HCT116 (cell line): ENCODE measurements around the gene IL22RA1. TPM values are rescaled to one million over a fixed set of nuclear protein-coding genes. Genes with fewer than 3 reads are reported as not detected.

Experiments used
- ATAC-seq: fragments of 200-7000 bp; cut with Tn5 transposase; 2 replicates; pipeline ENCODE4 v1.9.1; 2020; ENCODE audit warnings: mild to moderate bottlenecking, moderate library complexity
- BruUV-seq: library from RNA; stranded (reverse); fragments of 400-500 nt; replicated peaks from 2 replicates; lab custom pipeline; 2021; lab: Mats Ljungman, UMichigan
- CTCF ChIA-PET: fragments of 300-600 bp; sonication (Branson Sonifier 250); formaldehyde crosslinking; loops from one replicate; lab custom pipeline; 2021; ENCODE audit warnings: antibody characterized with exemption; lab: Charles Lee
- POLR2A ChIA-PET: fragments of 300-600, 350-600 bp; sonication (Branson Sonifier 250); formaldehyde crosslinking; loops from one replicate; lab custom pipeline; 2021; ENCODE audit warnings: antibody characterized with exemption; lab: Charles Lee
- RAD21 ChIA-PET, 2 experiments: fragments of 300-600 bp; sonication (Branson Sonifier 250); formaldehyde crosslinking; loops; one replicate each; lab custom pipeline; 2023; ENCODE audit warnings: low total read pairs in 2 of 2; ENCODE audit not compliant: uncharacterized antibody in 2 of 2, unreplicated experiment in 2 of 2, low non-redundant PET in 1 of 2; lab: Charles Lee
- DNase-seq: peaks from one replicate; pipeline ENCODE4 v3.0.0-alpha.2; 2010; ENCODE audit warnings: low read depth, low spot score
- H2AFZ ChIP-seq: fragments of 200-600 bp; shearing (Covaris generic), sonication (generic); 2 replicates; pipeline ENCODE4 v1.6.1; 2017; ENCODE audit warnings: low read depth, mixed run types, mixed read lengths, antibody characterized with exemption, low read length; ENCODE audit not compliant: poor library complexity, severe bottlenecking
- H3K27ac ChIP-seq: 2 replicates; pipeline ENCODE4 v1.5.1; 2012; ENCODE audit warnings: low read depth, low read length
- H3K27me3 ChIP-seq: fragments of 200-600 bp; sonication (generic); 2 replicates; pipeline ENCODE4 v1.6.1; 2016; ENCODE audit warnings: mixed run types, low read length, mixed read lengths; ENCODE audit not compliant: insufficient read depth
- H3K36me3 ChIP-seq, 2 experiments: fragments of 200-500 bp in 1 of 2; fragments of 200-600 bp in 1 of 2; sonication (Bioruptor generic) in 1 of 2; sonication (generic) in 1 of 2; 2 replicates each; pipeline versions ENCODE4 v1.5.1 to v1.6.1; 2014 to 2016; ENCODE audit warnings: low read length in 2 of 2, inconsistent platforms in 1 of 2, mixed read lengths in 1 of 2, mixed run types in 1 of 2; ENCODE audit not compliant: insufficient read depth in 2 of 2, control insufficient read depth in 1 of 2
- H3K4me1 ChIP-seq, 2 experiments: fragments of 200-600 bp in 1 of 2; sonication (generic) in 1 of 2; 2 replicates each; pipeline versions ENCODE4 v1.5.1 to v1.6.1; 2012 to 2017; ENCODE audit warnings: low read length in 2 of 2, inconsistent platforms in 1 of 2, mild to moderate bottlenecking in 1 of 2, mixed read lengths in 1 of 2, mixed run types in 1 of 2, moderate library complexity in 1 of 2; ENCODE audit not compliant: insufficient read depth in 2 of 2, control insufficient read depth in 1 of 2
- H3K4me2 ChIP-seq: fragments of 200-600 bp; sonication (generic); 2 replicates; pipeline ENCODE4 v1.6.1; 2017; ENCODE audit warnings: mixed run types, low read length, mixed read lengths
- H3K4me3 ChIP-seq, 2 experiments: fragments of 200-600 bp in 1 of 2; sonication (generic) in 1 of 2; replicated peaks in 1 of 2; 2 replicates each; pipeline ENCODE4 v1.5.1; 2011 to 2016; ENCODE audit warnings: low read length in 2 of 2, control low read depth in 1 of 2, low read depth in 1 of 2, mild to moderate bottlenecking in 1 of 2, mixed read lengths in 1 of 2, mixed run types in 1 of 2
- H3K79me2 ChIP-seq: fragments of 200-600 bp; sonication (generic); 2 replicates; pipeline ENCODE4 v1.6.1; 2017; ENCODE audit warnings: mild to moderate bottlenecking, mixed run types, low read length, moderate library complexity, mixed read lengths; ENCODE audit not compliant: insufficient read depth
- H3K9ac ChIP-seq: fragments of 200-600 bp; sonication (generic); 2 replicates; pipeline ENCODE4 v1.6.1; 2016; ENCODE audit warnings: low read length, mixed read lengths
- H3K9me2 ChIP-seq: fragments of 200-600 bp; sonication (generic), shearing (Covaris generic); 2 replicates; pipeline ENCODE4 v1.6.1; 2017; ENCODE audit warnings: mixed run types, mild to moderate bottlenecking, moderate library complexity; ENCODE audit not compliant: insufficient read depth
- H3K9me3 ChIP-seq, 2 experiments: fragments of 200-500 bp in 1 of 2; fragments of 200-600 bp in 1 of 2; sonication (Bioruptor generic) in 1 of 2; sonication (generic) in 1 of 2; 2 replicates each; pipeline ENCODE4 v1.6.1; 2014 to 2017; ENCODE audit warnings: low read length in 2 of 2, mixed read lengths in 2 of 2, inconsistent platforms in 1 of 2, low read depth in 1 of 2, mild to moderate bottlenecking in 1 of 2, mixed run types in 1 of 2, moderate library complexity in 1 of 2; ENCODE audit not compliant: control insufficient read depth in 1 of 2, insufficient read depth in 1 of 2
- H4K20me1 ChIP-seq: fragments of 200-600 bp; sonication (generic), shearing (Covaris generic); 2 replicates; pipeline ENCODE4 v1.6.1; 2017; ENCODE audit warnings: mixed run types, mild to moderate bottlenecking, moderate library complexity; ENCODE audit not compliant: insufficient read depth
- ATF3 ChIP-seq: IDR thresholded peaks from 2 replicates; pipeline ENCODE4 v1.6.1; 2012
- CBX3 ChIP-seq: IDR thresholded peaks from 2 replicates; pipeline ENCODE4 v1.6.1; 2012; ENCODE audit warnings: low read depth
- CEBPB ChIP-seq: IDR thresholded peaks from 2 replicates; pipeline ENCODE4 v1.6.1; 2012; ENCODE audit warnings: low read depth
- EGR1 ChIP-seq: IDR thresholded peaks from 2 replicates; pipeline ENCODE4 v1.6.1; 2012; ENCODE audit warnings: low read depth
- ELF1 ChIP-seq: IDR thresholded peaks from 2 replicates; pipeline ENCODE4 v1.6.1; 2012; ENCODE audit warnings: low read depth, borderline replicate concordance
- EZH2 ChIP-seq: fragments of 200-600 bp; sonication (generic); IDR thresholded peaks from 2 replicates; pipeline ENCODE4 v1.6.1; 2017; ENCODE audit warnings: antibody characterized with exemption, mixed run types
- JUND ChIP-seq: IDR thresholded peaks from 2 replicates; pipeline ENCODE4 v1.6.1; 2012
- POLR2AphosphoS5 ChIP-seq: IDR thresholded peaks from 2 replicates; pipeline ENCODE4 v1.6.1; 2011; ENCODE audit warnings: mild to moderate bottlenecking, low read depth, low read length, moderate library complexity
- SIN3A ChIP-seq: IDR thresholded peaks from 2 replicates; pipeline ENCODE4 v1.6.1; 2012; ENCODE audit warnings: low read depth
- SP1 ChIP-seq: IDR thresholded peaks from 2 replicates; pipeline ENCODE4 v1.6.1; 2012; ENCODE audit warnings: low read depth
- SRF ChIP-seq: IDR thresholded peaks from 2 replicates; pipeline ENCODE4 v1.6.1; 2012; ENCODE audit warnings: low read depth
- TCF7L2 ChIP-seq: IDR thresholded peaks from 2 replicates; pipeline ENCODE4 v1.7.0; 2011; ENCODE audit warnings: borderline replicate concordance, inconsistent platforms; ENCODE audit not compliant: insufficient read depth, insufficient read length; ENCODE audit errors: extremely low read depth
- YY1 ChIP-seq: IDR thresholded peaks from 2 replicates; pipeline ENCODE4 v1.6.1; 2011; ENCODE audit warnings: low read length, low read depth, moderate library complexity, mild to moderate bottlenecking; ENCODE audit not compliant: insufficient replicate concordance; ENCODE audit errors: extremely low read depth
- ZFX ChIP-seq: fragments of 450-650 bp; IDR thresholded peaks from 2 replicates; pipeline ENCODE4 v1.6.1; 2017
- ZNF274 ChIP-seq: fragments of 200-500 bp; sonication (Bioruptor generic); IDR thresholded peaks from 2 replicates; pipeline ENCODE4 v1.6.1; 2014; ENCODE audit warnings: mild to moderate bottlenecking, low read depth, low read length, inconsistent platforms
- intact Hi-C: fragments of 100-400 bp; cut with micrococcal nuclease; formaldehyde crosslinking; loops from 2 replicates; pipeline ENCODE4 v1.10.0; 2022
- total RNA-seq: library from RNA; stranded (reverse); gene quantifications from one replicate; pipeline ENCODE4 v1.2.1, GENCODE V29; 2021; ENCODE audit not compliant: unreplicated experiment
- TF ChIP-seq, protein P1 (sequence below): IDR thresholded peaks from 2 replicates; pipeline ENCODE4 v1.6.1; 2011; ENCODE audit warnings: mild to moderate bottlenecking, low read length, moderate library complexity; ENCODE audit not compliant: insufficient replicate concordance; ENCODE audit errors: extremely low read depth
- TF ChIP-seq, protein P2 (sequence below): IDR thresholded peaks from 2 replicates; pipeline ENCODE4 v1.6.1; 2012

Gene IL22RA1
- total RNA-seq, 1 experiment from 2014 or later: 2.1 TPM

DNA sequence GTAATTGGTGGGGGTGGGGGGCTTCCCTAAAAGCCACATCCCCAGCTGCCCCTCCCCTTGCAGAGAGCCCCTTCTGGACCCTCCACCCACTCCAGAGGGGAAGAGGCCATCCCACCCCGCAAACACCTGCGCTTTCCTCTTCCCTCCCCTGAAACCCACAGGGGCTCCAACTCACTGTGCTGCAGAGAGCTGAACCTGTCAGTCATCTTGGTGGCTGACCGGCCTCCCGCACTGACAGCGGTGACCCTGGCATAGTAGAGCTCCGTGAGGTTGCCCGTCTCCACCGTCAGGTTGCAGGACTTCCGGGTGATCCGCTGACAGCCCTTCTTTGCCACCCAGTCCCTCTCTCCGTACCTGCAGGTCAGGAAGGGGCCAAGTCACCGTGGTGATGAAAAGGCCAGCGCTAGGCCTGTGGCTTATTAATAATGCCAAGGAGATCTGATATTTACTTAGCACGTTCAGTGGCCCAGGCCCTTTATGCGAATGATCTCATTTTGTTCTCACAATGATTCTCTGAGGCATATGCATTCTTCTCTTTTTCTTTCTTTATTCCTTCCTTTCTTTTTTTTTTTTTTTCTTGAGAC lies 5.9 kb downstream of the IL22RA1 start:
- ChIA-PET POLR2A (no interaction called here), RAD21 (no interaction called here), CTCF (interaction anchor here (1.6 kb wide), 1 partner anchor 13 kb away, joined by 6 read pairs; no protein-coding TSS in a partner anchor)
- Histone ChIP-seq H3K4me1 (peaks cover 1% of the 10 kb centered on the region in 2 experiments; a peak in 3 of 4 replicates), H3K79me2 (no peaks in the 10 kb centered on the region), H3K9ac (no peak overlapping the region), H3K4me3 (no peak overlapping the region), H3K4me2 (no peak overlapping the region), H3K9me2 (no peaks in the 10 kb centered on the region), H3K27ac (no peak overlapping the region), H2AFZ (no peak overlapping the region), H3K27me3 (no peaks in the 10 kb centered on the region), H4K20me1 (no peaks in the 10 kb centered on the region), H3K9me3 (no peaks in the 10 kb centered on the region; a peak in 1 of 4 replicates), H3K36me3 (peaks cover 0 to 5% of the 10 kb centered on the region in 2 experiments; a peak in 1 of 4 replicates)
- BruUV-seq: no TSS peak
- no peak for TF ChIP-seq YY1
- TF ChIP-seq ZNF274: no peak
- intact Hi-C loops: no loop called here
- ATAC-seq (no peak), DNase-seq (no peak)

GRCh38 chr1:24134376-24134775 lies 8.6 kb downstream of the IL22RA1 start:
- H3K9me2 ChIP-seq: no peaks in the 10 kb centered on the region
- H3K79me2 ChIP-seq: no peaks in the 10 kb centered on the region
- BruUV-seq: no TSS peak
- peaks cover 0 to 9% of the 10 kb centered on the region in 2 experiments; a peak in 2 of 4 replicates for H3K36me3 ChIP-seq
- ATAC-seq (no peak), DNase-seq (no peak)
- no peak overlapping the region for H2AFZ ChIP-seq
- H4K20me1 ChIP-seq: no peaks in the 10 kb centered on the region
- H3K9me3 ChIP-seq: peaks cover 0 to 9% of the 10 kb centered on the region in 2 experiments; a peak in 1 of 4 replicates
- POLR2A ChIA-PET: no interaction called here
- no peak overlapping the region for H3K4me3 ChIP-seq
- H3K4me2 ChIP-seq: no peak overlapping the region
- CTCF ChIA-PET: no interaction called here
- H3K27ac ChIP-seq: no peak overlapping the region
- no peak overlapping the region for H3K9ac ChIP-seq
- RAD21 ChIA-PET: no interaction called here
- no peaks in the 10 kb centered on the region for H3K27me3 ChIP-seq
- no peaks in the 10 kb centered on the region for H3K4me1 ChIP-seq
- intact Hi-C loops: no loop called here
- TF ChIP-seq EGR1: no peak
- no peak for TF ChIP-seq CBX3
- no peak for TF ChIP-seq TCF7L2
- no peak for TF ChIP-seq YY1
- TF ChIP-seq CEBPB: no peak
- TF ChIP-seq ATF3: no peak
- no peak for TF ChIP-seq ZFX
- no peak for TF ChIP-seq EZH2
- no peak for TF ChIP-seq ZNF274
- no peak for TF ChIP-seq SIN3A
- TF ChIP-seq ELF1: no peak
- no peak for TF ChIP-seq JUND
- TF ChIP-seq, protein P1, sequence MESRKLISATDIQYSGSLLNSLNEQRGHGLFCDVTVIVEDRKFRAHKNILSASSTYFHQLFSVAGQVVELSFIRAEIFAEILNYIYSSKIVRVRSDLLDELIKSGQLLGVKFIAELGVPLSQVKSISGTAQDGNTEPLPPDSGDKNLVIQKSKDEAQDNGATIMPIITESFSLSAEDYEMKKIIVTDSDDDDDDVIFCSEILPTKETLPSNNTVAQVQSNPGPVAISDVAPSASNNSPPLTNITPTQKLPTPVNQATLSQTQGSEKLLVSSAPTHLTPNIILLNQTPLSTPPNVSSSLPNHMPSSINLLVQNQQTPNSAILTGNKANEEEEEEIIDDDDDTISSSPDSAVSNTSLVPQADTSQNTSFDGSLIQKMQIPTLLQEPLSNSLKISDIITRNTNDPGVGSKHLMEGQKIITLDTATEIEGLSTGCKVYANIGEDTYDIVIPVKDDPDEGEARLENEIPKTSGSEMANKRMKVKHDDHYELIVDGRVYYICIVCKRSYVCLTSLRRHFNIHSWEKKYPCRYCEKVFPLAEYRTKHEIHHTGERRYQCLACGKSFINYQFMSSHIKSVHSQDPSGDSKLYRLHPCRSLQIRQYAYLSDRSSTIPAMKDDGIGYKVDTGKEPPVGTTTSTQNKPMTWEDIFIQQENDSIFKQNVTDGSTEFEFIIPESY: no peak
- TF ChIP-seq, protein P2, sequence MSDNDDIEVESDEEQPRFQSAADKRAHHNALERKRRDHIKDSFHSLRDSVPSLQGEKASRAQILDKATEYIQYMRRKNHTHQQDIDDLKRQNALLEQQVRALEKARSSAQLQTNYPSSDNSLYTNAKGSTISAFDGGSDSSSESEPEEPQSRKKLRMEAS: no peak
- TF ChIP-seq SP1: no peak
- TF ChIP-seq POLR2AphosphoS5: no peak
- no peak for TF ChIP-seq SRF
